IMR-90 (cell line): Measurements from ENCODE around the gene CAPN7. TPM values are rescaled to one million over a fixed set of nuclear protein-coding genes. Genes with fewer than 3 reads are reported as not detected.

ENCODE experiments used
- ATAC-seq: fragments of 200-7000 bp; cut with Tn5 transposase; 2 replicates; pipeline ENCODE4 v1.9.1; 2020; ENCODE audit warnings: low read depth, mild to moderate bottlenecking, moderate library complexity
- BruUV-seq: library from RNA; stranded (reverse); fragments of 400-500 nt; replicated peaks from 2 replicates; lab custom pipeline; 2021; lab: Mats Ljungman, UMichigan
- CTCF ChIA-PET: fragments of 300-600 bp; formaldehyde crosslinking; extraction: SDS; loops from one replicate; lab custom pipeline; 2021; ENCODE audit warnings: antibody characterized with exemption; lab: Yijun Ruan, JAX
- POLR2A ChIA-PET: fragments of 300-600 bp; sonication (Branson Sonifier 250); formaldehyde crosslinking; loops from one replicate; lab custom pipeline; 2022; ENCODE audit warnings: antibody characterized with exemption; ENCODE audit not compliant: unreplicated experiment; lab: Charles Lee
- DNase-seq: peaks from one replicate; pipeline ENCODE4 v3.0.0; 2013
- H2AFZ ChIP-seq: replicated peaks from 2 replicates; pipeline ENCODE3; 2013; ENCODE audit warnings: low read length, mild to moderate bottlenecking; ENCODE audit not compliant: poor library complexity
- H2AK5ac ChIP-seq: 2 replicates; pipeline ENCODE4 v1.6.1; 2013; ENCODE audit warnings: low read depth, low read length, inconsistent platforms
- H2AK9ac ChIP-seq: replicated peaks from 2 replicates; pipeline ENCODE3; 2013; ENCODE audit warnings: mild to moderate bottlenecking, low read depth, low read length, moderate library complexity; ENCODE audit not compliant: poor library complexity
- H2BK120ac ChIP-seq: 2 replicates; pipeline ENCODE4 v1.6.1; 2013; ENCODE audit warnings: low read depth, low read length, inconsistent platforms
- H2BK15ac ChIP-seq: 3 replicates; pipeline ENCODE4 v1.6.1; 2013; ENCODE audit warnings: low read depth, low read length, inconsistent platforms
- H2BK20ac ChIP-seq: 2 replicates; pipeline ENCODE4 v1.6.1; 2013; ENCODE audit warnings: low read depth, mild to moderate bottlenecking, inconsistent platforms, low read length, moderate library complexity
- H2BK5ac ChIP-seq: 2 replicates; pipeline ENCODE4 v1.6.1; 2013; ENCODE audit warnings: mild to moderate bottlenecking, low read depth, low read length, inconsistent platforms; ENCODE audit not compliant: poor library complexity, severe bottlenecking
- H3K14ac ChIP-seq: replicated peaks from 2 replicates; pipeline ENCODE4 v1.6.1; 2013; ENCODE audit warnings: low read depth, low read length, inconsistent platforms
- H3K18ac ChIP-seq: 2 replicates; pipeline ENCODE4 v1.6.1; 2013; ENCODE audit warnings: low read depth, low read length, control low read depth
- H3K23ac ChIP-seq: 2 replicates; pipeline ENCODE4 v1.6.1; 2013; ENCODE audit warnings: low read depth, low read length, inconsistent platforms
- H3K27ac ChIP-seq: 2 replicates; pipeline ENCODE4 v1.5.1; 2013; ENCODE audit warnings: mild to moderate bottlenecking, control low read depth, low read length; ENCODE audit not compliant: insufficient read depth
- H3K27me3 ChIP-seq: 2 replicates; pipeline ENCODE4 v1.6.1; 2013; ENCODE audit warnings: low read length; ENCODE audit not compliant: control insufficient read depth, insufficient read depth
- H3K36me3 ChIP-seq: 2 replicates; pipeline ENCODE4 v1.6.1; 2013; ENCODE audit warnings: low read length, mixed read lengths; ENCODE audit not compliant: control insufficient read depth, insufficient read depth
- H3K4ac ChIP-seq: 2 replicates; pipeline ENCODE4 v1.6.1; 2013; ENCODE audit warnings: low read depth, low read length, inconsistent platforms
- H3K4me1 ChIP-seq: 2 replicates; pipeline ENCODE4 v1.6.1; 2013; ENCODE audit warnings: low read length, mixed read lengths; ENCODE audit not compliant: control insufficient read depth, insufficient read depth
- H3K4me2 ChIP-seq: 2 replicates; pipeline ENCODE4 v1.6.1; 2013; ENCODE audit warnings: low read depth, mild to moderate bottlenecking, control low read depth, low read length, moderate library complexity
- H3K4me3 ChIP-seq: 2 replicates; pipeline ENCODE4 v1.5.1; 2013; ENCODE audit warnings: low read depth, mild to moderate bottlenecking, control low read depth, low read length, moderate library complexity; ENCODE audit not compliant: insufficient read depth
- H3K56ac ChIP-seq: 2 replicates; pipeline ENCODE4 v1.6.1; 2013; ENCODE audit warnings: low read length, inconsistent platforms; ENCODE audit not compliant: insufficient read depth; ENCODE audit errors: extremely low read depth
- H3K79me1 ChIP-seq, 2 experiments: 2 replicates each; pipeline ENCODE4 v1.6.1; 2013; ENCODE audit warnings: low read length in 2 of 2, inconsistent platforms in 1 of 2, low read depth in 1 of 2
- H3K9ac ChIP-seq: 2 replicates; pipeline ENCODE4 v1.6.1; 2013; ENCODE audit warnings: low read depth, low read length, control low read depth
- H3K9me1 ChIP-seq: 2 replicates; pipeline ENCODE4 v1.6.1; 2013; ENCODE audit warnings: low read length, inconsistent platforms; ENCODE audit not compliant: insufficient read depth
- H3K9me3 ChIP-seq: 2 replicates; pipeline ENCODE4 v1.6.1; 2013; ENCODE audit warnings: low read length; ENCODE audit not compliant: control insufficient read depth, insufficient read depth
- H4K20me1 ChIP-seq: 2 replicates; pipeline ENCODE4 v1.6.1; 2013; ENCODE audit warnings: low read length, inconsistent platforms; ENCODE audit not compliant: insufficient read depth
- H4K5ac ChIP-seq: 2 replicates; pipeline ENCODE4 v1.6.1; 2013; ENCODE audit warnings: mild to moderate bottlenecking, low read depth, low read length, control low read depth
- H4K8ac ChIP-seq, 2 experiments: 2 replicates each; pipeline ENCODE4 v1.6.1; 2013; ENCODE audit warnings: low read depth in 2 of 2, low read length in 2 of 2, control low read depth in 1 of 2, inconsistent platforms in 1 of 2
- H4K91ac ChIP-seq: 2 replicates; pipeline ENCODE4 v1.6.1; 2013; ENCODE audit warnings: low read depth, low read length, inconsistent platforms; ENCODE audit not compliant: insufficient read depth
- NFE2L2 ChIP-seq: fragments of 150-350 bp; IDR thresholded peaks from 2 replicates; pipeline ENCODE4 v1.6.1; 2016; ENCODE audit warnings: low read depth, mild to moderate bottlenecking, low read length
- RAD21 ChIP-seq: IDR thresholded peaks from 2 replicates; pipeline ENCODE4 v1.6.1; 2012; ENCODE audit warnings: low read length, improper control_type of control experiment
- RCOR1 ChIP-seq: IDR thresholded peaks from 2 replicates; pipeline ENCODE4 v1.6.1; 2012; ENCODE audit warnings: mild to moderate bottlenecking, low read length, improper control_type of control experiment; ENCODE audit not compliant: insufficient replicate concordance
- WGBS, 2 experiments: methylation state at CpG; one replicate each; pipeline versions ENCODE4 v1.1.5 to v1.1.7; 2013; ENCODE audit warnings: missing lambda C conversion rate in 2 of 2; ENCODE audit not compliant: insufficient read length in 1 of 2; ENCODE audit errors: extremely low coverage in 2 of 2; 5-methylcytosine and 5-hydroxymethylcytosine counted together
- dilution Hi-C: fragments of 300-500 bp; cut with HindIII; formaldehyde crosslinking; loops from one replicate; pipeline ENCODE4 v1.14.3; 2018; ENCODE audit warnings: low sequenced_read_pairs; ENCODE audit not compliant: unreplicated experiment
- in situ Hi-C: fragments of 300-500 bp; cut with MboI; formaldehyde crosslinking; loops from 3 replicates; pipeline ENCODE4 v1.14.3; 2019; ENCODE audit warnings: low sequenced_read_pairs, inconsistent platforms, mixed read lengths
- intact Hi-C: fragments of 100-400 bp; cut with micrococcal nuclease; formaldehyde crosslinking; loops from 2 replicates; pipeline ENCODE4 v1.10.0; 2022
- polyA plus RNA-seq, 3 experiments: library from polyadenylated mRNA; depleted of rRNA; stranded (reverse); fragments of >200 nt; gene quantifications; 2 replicates each; pipeline ENCODE4 v1.2.3, GENCODE V29; 2012; ENCODE audit warnings: low replicate concordance in 1 of 3
- total RNA-seq: library from RNA; depleted of rRNA; stranded (reverse); fragments of >200 nt; gene quantifications from 2 replicates; pipeline ENCODE4 v1.2.3, GENCODE V29; 2012

CAPN7 gene
- total and polyA plus RNA-seq, 2 of the 4 experiments (the other 2 are of a cell fraction) = 14.5 to 21.3 TPM

DNA sequence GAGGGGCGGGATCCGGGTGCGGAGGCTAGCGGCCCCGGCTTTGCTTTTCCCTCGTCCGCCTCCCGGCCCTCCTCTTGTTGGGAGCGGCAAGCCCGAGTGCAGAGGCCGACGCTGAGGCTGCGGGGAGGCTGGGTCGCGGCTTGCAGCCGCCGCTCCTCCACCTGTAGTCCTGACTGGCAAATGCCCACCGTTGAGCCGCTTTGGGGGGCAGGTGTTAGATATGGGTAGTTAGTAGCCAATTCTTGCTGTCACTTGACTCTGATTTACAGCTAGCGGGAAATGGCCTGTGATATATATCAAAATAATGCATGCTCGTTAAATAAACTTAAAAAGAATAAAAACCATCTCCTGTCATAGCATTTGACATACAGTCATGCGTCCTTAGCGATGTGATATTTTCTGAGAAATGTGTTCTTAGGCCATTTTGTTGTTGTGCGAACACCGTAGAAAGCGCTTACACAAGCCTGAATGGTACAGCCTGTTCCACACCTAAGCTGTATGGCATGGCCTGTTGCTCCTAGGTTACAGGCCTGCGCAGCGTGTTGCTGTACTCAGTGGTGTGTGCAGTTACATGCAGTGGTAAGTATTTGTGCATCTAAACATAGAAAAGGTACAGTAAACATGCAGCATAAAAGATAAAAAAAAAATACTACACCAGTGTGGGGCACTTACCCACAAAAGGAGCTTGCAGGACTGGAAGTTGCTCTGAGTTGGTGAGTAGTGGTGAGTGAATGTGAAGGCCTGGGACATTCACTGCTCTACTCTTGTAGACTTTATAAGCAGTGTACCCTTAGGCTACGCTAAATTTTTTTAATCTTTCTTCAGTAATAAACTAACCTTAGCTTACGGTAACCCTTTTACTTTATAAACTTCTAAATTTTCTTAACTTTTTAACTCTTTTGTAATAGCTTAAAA, 873 bp downstream of the CAPN7 start:
- dilution Hi-C loops = no loop called here
- intact Hi-C loops = loop anchor here (2.0 to 5.0 kb wide), 2 partner anchors 16 to 125 kb away; partner anchors contain the start of gene SH3BP5
- Histone ChIP-seq H3K9me3 (no peaks in the 10 kb centered on the region), H3K79me1 (peaks cover 7 to 24% of the 10 kb centered on the region in 2 experiments; a peak in 3 of 4 replicates), H4K20me1 (peaks cover 28% of the 10 kb centered on the region; the same call in 1 of the 2 replicates), H3K23ac (peak overlapping the region; percentile 57), H3K9me1 (peaks cover 3% of the 10 kb centered on the region; the same call in 1 of the 2 replicates), H2BK120ac (no peak overlapping the region), H3K4me1 (no peaks in the 10 kb centered on the region), H3K4me3 (peak overlapping the region; percentile 89), H2BK20ac (no peak overlapping the region), H3K14ac (peak overlapping the region; percentile 77), H3K36me3 (peaks cover 2% of the 10 kb centered on the region), H4K5ac (no peak overlapping the region; the same call in 1 of the 2 replicates), H2AK9ac (peak overlapping the region; percentile 86), H2BK15ac (no peak overlapping the region), H2AFZ (peak overlapping the region; percentile 94), H4K8ac (peak overlapping the region in 1 of 2 experiments; percentile 80; a peak in 1 of 4 replicates), H3K9ac (peak overlapping the region; percentile 94), H3K4me2 (peak overlapping the region; percentile 98), H4K91ac (peak overlapping the region; percentile 7), H3K4ac (peak overlapping the region; percentile 71; the same call in 1 of the 2 replicates), H3K27me3 (no peaks in the 10 kb centered on the region), H3K56ac (peak overlapping the region; percentile 60; the same call in 1 of the 2 replicates), H2AK5ac (peak overlapping the region; percentile 54; the same call in 1 of the 2 replicates), H3K27ac (peak overlapping the region; percentile 81), H3K18ac (no peak overlapping the region), H2BK5ac (peak overlapping the region; percentile 87)
- no peak; the same call in 1 of the 2 replicates for ATAC-seq
- peak; percentile 43 for DNase-seq
- ChIA-PET POLR2A (no interaction called here), CTCF (interaction anchor here (0.7 kb wide), 1 partner anchor 21 kb away, joined by 4 read pairs; no protein-coding TSS in a partner anchor)
- in situ Hi-C loops = loop anchor here (10.0 to 25.0 kb wide), 2 partner anchors 270 to 348 kb away; partner anchors contain the start of gene NR2C2
- no TSS peak for BruUV-seq
- TF ChIP-seq NFE2L2 = no peak
- TF ChIP-seq RCOR1 = no peak
- no peak for TF ChIP-seq RAD21
- 5% methylated on average over 10 of the region's 30 CpGs; no CpG with 5 or more reads in 1 of the 2 experiments for WGBS, 2 experiments
